Putamen (tissue), 1 donor: ENCODE results near the gene ADAMTS17.
"Not testable (repeated sequence)": the region's sequence is repeated elsewhere in the genome, so short reads cannot be mapped to it uniquely, and the experiment has no call there.

Experiments
- DNase-seq: peaks from one replicate; pipeline ENCODE4 v3.0.0-alpha.2; 2016; ENCODE audit warnings: low spot score

The ADAMTS17 gene

DNA sequence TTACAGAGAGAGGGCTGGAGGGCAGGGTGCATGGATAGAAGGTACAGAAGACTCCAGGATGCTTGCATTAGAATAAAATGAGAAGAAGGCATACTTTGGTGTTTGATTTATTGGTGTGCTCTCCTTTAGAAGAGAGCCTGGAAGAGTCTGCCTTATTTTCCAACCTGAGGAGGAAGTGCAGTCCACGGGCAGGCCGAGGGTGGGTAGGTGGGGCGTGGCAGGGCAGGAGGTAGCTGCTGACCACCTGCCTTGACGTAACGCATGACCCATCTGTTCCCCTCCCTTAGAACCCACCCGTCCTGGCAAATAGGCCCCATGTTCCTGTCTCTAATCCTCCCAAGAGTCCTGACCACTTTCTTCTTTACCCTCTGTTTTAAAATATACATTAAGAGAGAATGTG is 386.2 kb downstream of the ADAMTS17 start:
- DNase-seq: no peak

DNA sequence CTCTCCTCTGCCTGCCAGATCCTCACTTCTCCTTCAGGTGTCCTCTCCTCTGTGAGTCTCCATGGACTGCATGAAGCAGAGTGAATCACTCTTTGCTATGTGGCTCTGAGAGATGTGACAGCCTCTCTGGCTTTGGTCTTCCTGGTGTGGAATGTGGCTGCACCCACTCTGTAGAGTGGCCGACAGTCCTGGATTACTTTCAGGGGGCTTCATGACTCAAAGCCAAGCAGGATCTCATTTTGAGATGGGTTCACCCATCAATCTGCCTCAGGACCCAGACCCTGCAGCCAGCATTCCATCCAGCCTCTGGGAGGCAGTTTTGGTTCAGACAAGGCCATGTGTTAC is 386.6 kb downstream of the ADAMTS17 start:
- DNase-seq: no peak

DNA sequence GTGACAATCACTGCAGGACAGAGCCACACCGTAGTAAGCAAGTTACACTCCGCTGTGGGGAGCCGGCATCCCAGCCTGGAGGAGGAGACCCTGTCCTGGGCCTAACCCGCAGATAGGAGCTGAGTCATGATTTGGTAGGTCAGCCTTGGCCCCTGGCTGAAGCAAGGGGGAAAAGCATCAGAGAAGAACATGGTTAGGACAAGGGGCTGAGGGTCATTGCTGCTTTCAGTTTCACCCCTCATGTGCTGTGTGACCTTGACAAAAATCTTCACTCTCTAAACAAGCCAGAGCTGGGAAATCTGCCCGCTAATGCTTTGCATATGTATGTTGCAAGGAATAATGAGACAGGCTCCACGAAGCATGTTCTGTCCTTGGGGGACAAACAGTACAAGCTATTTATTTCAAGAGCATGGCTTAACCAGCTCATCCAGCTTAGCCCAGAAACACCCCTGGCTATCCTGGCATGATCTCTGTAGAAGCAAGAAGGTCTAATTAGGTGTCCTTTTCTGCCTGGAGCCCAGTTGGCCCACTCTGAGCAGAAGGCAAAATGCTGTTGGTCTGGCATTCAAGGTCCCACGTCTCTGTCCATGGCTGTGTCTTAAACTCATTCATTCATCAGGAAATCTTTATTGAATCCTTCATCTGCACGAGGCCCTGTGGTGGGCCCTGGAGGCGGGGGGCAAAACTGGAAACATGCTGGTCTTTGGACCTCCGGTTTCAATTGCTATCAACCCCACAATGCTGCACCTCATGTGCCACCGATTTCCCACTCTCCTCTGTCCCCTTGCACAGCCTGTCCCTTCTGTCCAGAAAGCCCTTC is 387.2 kb downstream of the ADAMTS17 start:
- DNase-seq: no peak

DNA sequence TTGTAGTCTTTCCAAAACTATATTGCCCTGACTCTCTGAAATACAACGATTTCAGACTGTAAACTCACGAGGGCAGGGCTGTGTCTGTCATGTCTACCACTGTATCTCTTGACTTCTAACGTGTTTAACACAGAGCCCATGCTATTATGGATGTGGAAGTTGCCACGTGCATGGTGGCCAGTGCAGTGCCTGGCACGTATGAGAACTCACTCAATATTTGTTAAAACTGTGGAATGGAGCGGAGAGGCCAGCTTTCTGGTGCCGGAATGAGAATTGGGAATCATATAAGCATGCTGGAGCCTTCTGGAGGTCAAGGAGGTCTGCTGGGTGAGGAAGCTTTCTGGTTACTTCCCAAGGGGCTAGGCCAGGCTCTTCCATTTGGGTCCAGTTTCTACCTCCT is 387.9 kb downstream of the ADAMTS17 start:
- no peak for DNase-seq

DNA sequence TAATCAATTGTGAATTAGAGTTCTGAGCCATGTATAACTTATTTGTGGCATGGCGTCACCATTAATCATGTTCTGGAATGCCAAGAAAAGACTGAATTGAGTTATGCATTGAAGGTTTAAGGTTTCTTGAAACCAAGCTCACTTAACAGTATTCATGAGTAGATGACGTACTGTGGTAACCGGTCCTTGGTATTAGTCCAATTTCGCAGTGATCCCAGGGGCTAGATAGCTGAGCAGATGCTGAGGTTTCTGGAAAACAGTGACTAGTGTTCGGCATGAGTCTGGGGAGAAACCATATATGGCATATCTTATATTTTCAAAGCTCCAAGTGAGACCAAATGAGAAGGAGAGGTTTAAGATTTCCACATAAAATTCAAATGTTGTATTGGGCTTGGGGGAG is 390.3 kb downstream of the ADAMTS17 start:
- no peak for DNase-seq

DNA sequence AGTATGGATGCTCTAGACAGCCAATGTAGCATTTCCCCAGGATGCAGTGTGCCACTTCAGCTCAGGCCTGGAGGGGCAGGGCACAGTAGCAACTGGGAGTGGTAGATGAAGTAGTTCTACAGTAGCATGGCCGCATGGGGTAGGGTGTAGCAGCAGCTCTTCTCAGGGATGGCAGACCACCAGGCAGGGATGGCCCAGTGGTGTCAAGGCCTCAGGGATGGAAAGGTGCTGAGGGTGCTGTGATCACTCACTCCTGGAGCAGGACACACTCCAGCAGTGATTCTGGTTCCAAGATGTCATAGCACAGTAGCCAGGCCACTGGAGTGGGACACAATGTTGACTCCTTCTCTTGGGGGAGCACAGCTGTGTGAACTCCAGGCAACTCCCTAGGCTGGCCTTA is 397.6 kb downstream of the ADAMTS17 start:
- no peak for DNase-seq

DNA sequence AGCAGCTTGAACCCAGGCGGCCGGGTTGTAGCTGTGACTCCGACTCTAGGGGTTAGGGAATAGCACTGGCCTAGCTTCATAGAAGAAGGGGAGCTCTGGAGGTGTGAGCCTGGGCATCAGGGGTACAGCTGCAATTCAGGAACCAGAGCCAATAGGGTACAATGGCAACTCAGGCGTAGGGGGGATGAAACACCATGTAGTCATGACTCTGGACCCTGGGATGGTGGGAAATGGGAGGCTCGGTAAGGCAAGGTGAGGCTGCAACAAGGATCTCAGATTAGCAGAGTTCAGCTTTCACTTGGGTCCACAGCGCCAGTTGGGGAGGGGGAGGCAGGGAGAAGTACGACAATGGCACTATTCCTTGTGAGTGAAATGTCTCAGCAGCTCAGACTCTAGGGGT is 398.3 kb downstream of the ADAMTS17 start:
- no peak for DNase-seq

- DNase-seq: no peak
Observed at GRCh38 chr15:99932676-99933402, 408.9 kb downstream of the ADAMTS17 start.

DNA sequence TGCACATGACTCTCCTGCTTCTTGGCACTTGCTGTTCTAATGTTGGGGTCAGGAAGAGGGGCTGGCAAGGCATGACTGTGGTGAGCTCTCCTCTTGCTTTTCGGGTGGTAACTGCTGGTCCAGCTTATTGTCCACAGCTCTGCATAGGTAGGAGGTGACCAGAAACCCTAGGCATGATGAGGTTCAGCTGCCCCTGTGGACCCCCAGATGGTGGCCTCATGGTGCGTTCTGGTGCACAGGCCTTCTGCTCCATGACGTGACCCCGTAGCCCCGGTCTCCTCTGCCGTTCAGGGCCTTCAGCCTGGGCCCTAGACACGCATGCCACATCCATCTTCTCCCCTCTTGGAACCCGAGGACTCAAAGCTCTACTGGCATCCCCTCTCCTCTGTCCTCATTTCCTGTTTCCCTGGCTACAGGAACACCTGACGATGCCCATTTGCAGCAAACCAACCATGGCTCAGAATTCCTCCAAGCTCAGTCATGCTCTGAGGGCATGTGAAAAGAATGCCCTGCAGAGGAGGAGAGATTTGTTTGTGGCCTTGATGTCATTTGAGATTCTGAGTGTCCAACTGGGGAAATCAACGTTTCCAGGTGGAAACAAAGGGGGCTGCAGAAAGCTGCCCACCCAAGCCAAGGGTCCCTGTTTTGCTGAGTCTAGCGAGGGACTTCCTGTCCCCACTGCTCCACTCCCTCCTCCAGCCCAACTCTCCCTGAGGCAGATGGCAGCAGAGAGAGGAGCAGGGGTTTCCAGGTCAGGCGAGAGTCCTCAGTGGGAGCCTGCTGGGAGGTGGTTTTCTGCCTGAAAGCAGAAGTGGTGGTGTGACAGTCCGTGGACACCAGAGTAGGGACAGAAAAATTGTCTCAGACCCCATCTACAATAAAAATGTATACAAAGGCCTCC is 409.8 kb downstream of the ADAMTS17 start:
- no peak for DNase-seq

GRCh38 chr15:99930696-99931095 is 411.1 kb downstream of the ADAMTS17 start:
- no peak for DNase-seq

- DNase-seq: no peak
Observed at GRCh38 chr15:99929266-99929665, 412.5 kb downstream of the ADAMTS17 start.

DNA sequence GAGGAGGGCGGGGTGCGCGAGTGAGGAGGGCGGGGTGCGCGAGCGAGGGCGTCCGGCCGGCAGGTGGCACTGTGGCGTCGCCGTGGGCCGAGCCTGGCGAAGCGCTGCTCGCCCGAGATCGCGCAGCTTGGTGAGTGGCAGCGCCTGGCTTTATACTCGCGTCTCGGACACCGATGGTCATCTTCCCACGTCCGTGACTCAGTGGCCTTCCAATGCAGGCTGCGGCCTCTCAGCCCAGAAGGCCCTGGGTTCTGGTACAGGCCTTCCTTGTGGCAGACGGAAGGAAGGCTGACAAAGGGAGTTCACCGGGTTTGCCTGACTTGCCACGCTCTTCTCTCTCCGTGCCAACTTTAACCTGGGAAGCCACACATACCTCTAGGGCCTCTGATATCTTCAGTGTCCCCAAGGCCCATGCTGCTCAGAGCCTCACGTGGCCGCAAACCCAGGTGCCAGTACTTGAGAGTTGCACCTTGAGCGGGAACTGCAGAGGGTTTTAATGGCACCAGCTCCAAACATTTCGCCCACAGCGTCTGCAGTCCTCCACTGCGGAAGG is 413.3 kb downstream of the ADAMTS17 start:
- DNase-seq: peak; percentile 75

DNA sequence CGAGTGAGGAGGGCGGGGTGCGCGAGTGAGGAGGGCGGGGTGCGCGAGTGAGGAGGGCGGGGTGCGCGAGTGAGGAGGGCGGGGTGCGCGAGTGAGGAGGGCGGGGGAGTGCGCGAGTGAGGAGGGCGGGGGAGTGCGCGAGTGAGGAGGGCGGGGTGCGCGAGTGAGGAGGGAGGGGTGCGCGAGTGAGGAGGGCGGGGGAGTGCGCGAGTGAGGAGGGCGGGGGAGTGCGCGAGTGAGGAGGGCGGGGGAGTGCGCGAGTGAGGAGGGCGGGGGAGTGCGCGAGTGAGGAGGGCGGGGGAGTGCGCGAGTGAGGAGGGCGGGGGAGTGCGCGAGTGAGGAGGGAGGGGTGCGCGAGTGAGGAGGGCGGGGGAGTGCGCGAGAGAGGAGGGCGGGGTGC is 415.2 kb downstream of the ADAMTS17 start:
- not testable (repeated sequence) for DNase-seq

GRCh38 chr15:99925661-99926461 is 415.9 kb downstream of the ADAMTS17 start:
- DNase-seq: peak; percentile 17

DNA sequence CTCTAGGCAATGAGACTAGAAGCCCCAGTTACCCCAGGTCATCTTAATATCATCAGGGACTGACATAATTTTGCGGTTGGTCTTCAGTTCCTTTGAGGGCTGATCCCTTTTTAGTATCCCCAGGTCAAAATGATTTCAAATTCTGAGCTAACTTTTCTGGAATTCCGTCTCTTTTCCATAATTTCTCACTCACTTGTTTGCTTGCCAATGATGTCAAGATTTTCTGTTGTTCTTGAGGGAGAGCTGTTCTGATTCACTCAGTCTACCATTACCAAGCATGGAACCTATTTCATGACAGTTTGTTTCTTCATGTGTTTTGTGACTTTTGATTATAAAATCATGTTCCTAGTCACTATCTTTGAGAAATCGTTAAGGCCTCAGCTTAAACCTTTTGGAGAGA is 418.1 kb downstream of the ADAMTS17 start:
- no peak for DNase-seq
